Mucosa of descending colon (tissue), 3 donors: ENCODE measurements around the gene PPM1B. TPM values are rescaled to one million over a fixed set of nuclear protein-coding genes. Genes with fewer than 3 reads are reported as not detected.

ENCODE experiments used
- ATAC-seq: fragments of 200-7000 bp; cut with Tn5 transposase; one replicate; pipeline ENCODE4 v1.9.1; 2020; ENCODE audit warnings: mild to moderate bottlenecking, moderate library complexity
- DNase-seq, 3 donors: peaks; one replicate each; pipeline ENCODE4 v3.0.0-alpha.2; 2020
- H3K36me3 ChIP-seq: fragments of 200-600 bp; one replicate; pipeline ENCODE4 v1.8.0; 2021; ENCODE audit warnings: low read depth, mild to moderate bottlenecking
- H3K4me1 ChIP-seq: fragments of 200-600 bp; one replicate; pipeline ENCODE4 v1.8.0; 2021; ENCODE audit warnings: low read depth, mild to moderate bottlenecking
- H3K4me3 ChIP-seq: fragments of 200-600 bp; one replicate; pipeline ENCODE4 v1.8.0; 2021; ENCODE audit warnings: mild to moderate bottlenecking
- H3K9me3 ChIP-seq: fragments of 200-600 bp; one replicate; pipeline ENCODE4 v1.8.0; 2021; ENCODE audit warnings: mild to moderate bottlenecking
- intact Hi-C, 2 donors: fragments of 100-400 bp; cut with DNase I in 1 of 2; cut with micrococcal nuclease in 1 of 2; formaldehyde crosslinking; loops; one replicate each; pipeline versions ENCODE4 v1.11.0 to v1.11.1; 2022; cut with DNase I, micrococcal nuclease
- total RNA-seq, 3 donors: library from RNA; stranded (reverse); fragmentation: NEBNext Ultra II Directional in 2 of 3; extraction: Animal tissue kit (Norgen Biotek cat#: 25700) in 2 of 3; gene quantifications; one replicate each; pipeline versions ENCODE4 v1.2.1 to v1.2.4, GENCODE V29; 2021 to 2023
- TF ChIP-seq, protein P1 (sequence below): fragments of 200-600 bp; IDR thresholded peaks from one replicate; pipeline ENCODE4 v1.8.0; 2022; ENCODE audit warnings: antibody characterized with exemption, mild to moderate bottlenecking
- donor health status: DM: no; HTN: no; CAD: no; lungs with moderate emphysema.
- donor health status: DM: no; HTN: no; CAD: no.
- donor health status: DM: no; HTN: yes; CAD: no.

PPM1B gene
- total RNA-seq, 3 donors from 2014 or later: 59.8 to 75.4 (median 65.2) TPM

DNA sequence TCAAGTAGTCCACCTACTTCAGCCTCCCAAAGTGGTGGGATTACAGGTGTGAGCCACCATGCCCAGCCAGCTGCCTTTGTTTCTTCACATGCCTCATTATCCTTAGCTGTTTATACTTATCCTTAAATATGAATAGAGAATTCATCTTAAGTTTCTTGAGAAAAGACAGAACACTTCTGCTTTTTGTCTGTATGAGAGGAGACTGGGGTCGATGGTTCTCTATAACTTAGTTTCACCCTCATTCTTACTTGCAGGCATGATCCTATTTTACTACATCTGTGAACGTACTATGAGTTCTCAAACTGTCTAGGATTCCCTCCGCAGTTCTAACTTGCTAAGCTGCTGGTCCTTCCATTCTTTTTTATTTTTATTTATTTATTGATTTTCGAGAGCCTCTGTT lies 20.4 kb downstream of the PPM1B start:
- no peak overlapping the region for H3K4me3 ChIP-seq
- DNase-seq (no peak), ATAC-seq (no peak)
- TF ChIP-seq, protein P1, sequence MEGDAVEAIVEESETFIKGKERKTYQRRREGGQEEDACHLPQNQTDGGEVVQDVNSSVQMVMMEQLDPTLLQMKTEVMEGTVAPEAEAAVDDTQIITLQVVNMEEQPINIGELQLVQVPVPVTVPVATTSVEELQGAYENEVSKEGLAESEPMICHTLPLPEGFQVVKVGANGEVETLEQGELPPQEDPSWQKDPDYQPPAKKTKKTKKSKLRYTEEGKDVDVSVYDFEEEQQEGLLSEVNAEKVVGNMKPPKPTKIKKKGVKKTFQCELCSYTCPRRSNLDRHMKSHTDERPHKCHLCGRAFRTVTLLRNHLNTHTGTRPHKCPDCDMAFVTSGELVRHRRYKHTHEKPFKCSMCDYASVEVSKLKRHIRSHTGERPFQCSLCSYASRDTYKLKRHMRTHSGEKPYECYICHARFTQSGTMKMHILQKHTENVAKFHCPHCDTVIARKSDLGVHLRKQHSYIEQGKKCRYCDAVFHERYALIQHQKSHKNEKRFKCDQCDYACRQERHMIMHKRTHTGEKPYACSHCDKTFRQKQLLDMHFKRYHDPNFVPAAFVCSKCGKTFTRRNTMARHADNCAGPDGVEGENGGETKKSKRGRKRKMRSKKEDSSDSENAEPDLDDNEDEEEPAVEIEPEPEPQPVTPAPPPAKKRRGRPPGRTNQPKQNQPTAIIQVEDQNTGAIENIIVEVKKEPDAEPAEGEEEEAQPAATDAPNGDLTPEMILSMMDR: no peak
- intact Hi-C loops: no loop called here
- peaks cover 4% of the 10 kb centered on the region for H3K4me1 ChIP-seq
- H3K9me3 ChIP-seq: no peaks in the 10 kb centered on the region
- no peaks in the 10 kb centered on the region for H3K36me3 ChIP-seq

DNA sequence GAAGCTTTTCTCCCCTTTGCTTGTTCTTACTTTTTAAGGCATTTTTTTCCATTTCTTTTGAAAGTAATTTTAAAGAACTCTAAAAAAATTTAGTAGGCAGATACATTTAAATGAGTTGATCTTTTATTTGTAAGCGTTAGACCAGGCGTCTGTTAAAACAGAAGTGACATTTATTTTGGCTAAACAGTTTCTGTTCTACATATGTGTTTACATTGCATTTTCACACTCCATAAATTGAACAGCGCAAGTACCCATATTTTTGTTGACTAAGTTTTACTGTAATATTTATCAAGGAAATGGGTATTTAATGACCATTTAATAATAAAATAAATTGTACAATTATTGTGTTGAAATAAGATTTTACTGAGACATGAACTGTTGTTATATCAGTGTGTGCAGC lies 21.9 kb downstream of the PPM1B start:
- H3K36me3 ChIP-seq: no peaks in the 10 kb centered on the region
- no peak for ATAC-seq

DNA sequence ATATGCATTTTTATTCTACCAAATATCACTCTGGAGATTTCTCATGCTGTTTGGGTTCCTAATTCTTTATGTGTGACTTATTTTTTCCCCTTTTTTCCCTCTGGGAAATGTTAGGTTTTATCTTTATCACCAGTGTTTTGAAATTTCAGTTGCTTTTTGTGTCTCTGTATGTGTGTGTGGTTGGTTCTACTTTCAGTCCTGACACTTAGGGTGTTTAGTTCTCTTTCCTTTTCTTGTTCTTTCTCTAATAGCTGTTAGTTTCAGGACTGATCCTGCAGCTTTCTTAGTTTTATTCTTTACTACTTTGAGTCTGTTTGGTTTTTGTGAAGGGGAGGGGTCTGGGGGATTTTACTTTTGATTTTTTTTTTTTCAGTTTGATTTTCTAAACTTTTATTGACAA lies 23.1 kb downstream of the PPM1B start:
- TF ChIP-seq, protein P1: no peak
- no peaks in the 10 kb centered on the region for H3K36me3 ChIP-seq
- ATAC-seq: no peak
- intact Hi-C loops: no loop called here
- H3K9me3 ChIP-seq: no peaks in the 10 kb centered on the region
- no peaks in the 10 kb centered on the region for H3K4me1 ChIP-seq
- no peak for DNase-seq
- no peak overlapping the region for H3K4me3 ChIP-seq

More for the DNA sequence above, 21.9 kb downstream of the PPM1B start:
- peaks cover 3% of the 10 kb centered on the region for H3K4me1 ChIP-seq
- TF ChIP-seq, protein P1: no peak
- no peak overlapping the region for H3K4me3 ChIP-seq
- intact Hi-C loops: no loop called here
- DNase-seq: no peak
- H3K9me3 ChIP-seq: no peaks in the 10 kb centered on the region

DNA sequence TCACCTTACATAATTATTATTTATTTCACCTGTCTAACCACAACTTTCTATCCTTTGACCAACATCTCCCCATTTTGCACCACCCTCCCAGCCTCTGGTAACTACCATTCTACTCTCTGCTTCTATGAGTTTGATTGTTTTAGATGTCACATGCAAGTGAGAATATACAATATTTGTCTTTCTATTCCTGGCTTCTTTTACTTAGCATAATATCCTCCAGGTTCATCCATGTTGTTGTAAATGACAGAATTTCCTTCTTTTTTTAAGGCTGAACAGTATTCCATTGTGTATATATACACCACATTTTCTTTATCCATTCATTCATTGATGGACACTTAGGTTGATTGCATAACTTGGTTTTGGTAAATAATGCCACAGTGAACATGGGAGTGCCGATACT lies 24.0 kb downstream of the PPM1B start:
- Histone ChIP-seq H3K36me3 (no peaks in the 10 kb centered on the region), H3K4me1 (no peaks in the 10 kb centered on the region), H3K4me3 (no peak overlapping the region), H3K9me3 (no peaks in the 10 kb centered on the region)
- intact Hi-C loops: no loop called here
- TF ChIP-seq, protein P1: no peak
- DNase-seq (no peak), ATAC-seq (no peak)

DNA sequence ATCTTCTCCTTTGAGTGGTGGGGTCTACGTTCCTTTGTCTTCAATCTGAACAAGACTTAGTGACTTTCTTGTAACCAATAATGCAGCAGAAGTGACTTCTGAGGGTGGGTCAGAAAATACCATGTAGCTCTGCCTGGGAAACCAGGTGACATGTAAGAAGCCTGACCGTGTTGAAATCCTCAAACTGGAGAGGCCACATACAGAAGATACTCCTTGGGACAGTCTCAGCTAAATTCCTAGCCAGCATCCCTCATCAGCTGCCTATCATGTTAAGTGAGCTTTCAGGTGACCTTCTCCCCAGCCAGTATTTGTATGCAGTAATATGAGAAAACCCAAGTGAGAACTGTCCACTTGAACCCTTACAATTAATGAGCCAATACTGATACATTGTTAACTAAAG lies 27.0 kb downstream of the PPM1B start:
- no peaks in the 10 kb centered on the region for H3K4me1 ChIP-seq
- H3K9me3 ChIP-seq: no peaks in the 10 kb centered on the region
- no peak overlapping the region for H3K4me3 ChIP-seq
- ATAC-seq: no peak
- DNase-seq: no peak
- intact Hi-C loops: no loop called here
- H3K36me3 ChIP-seq: no peaks in the 10 kb centered on the region
- TF ChIP-seq, protein P1: no peak

DNA sequence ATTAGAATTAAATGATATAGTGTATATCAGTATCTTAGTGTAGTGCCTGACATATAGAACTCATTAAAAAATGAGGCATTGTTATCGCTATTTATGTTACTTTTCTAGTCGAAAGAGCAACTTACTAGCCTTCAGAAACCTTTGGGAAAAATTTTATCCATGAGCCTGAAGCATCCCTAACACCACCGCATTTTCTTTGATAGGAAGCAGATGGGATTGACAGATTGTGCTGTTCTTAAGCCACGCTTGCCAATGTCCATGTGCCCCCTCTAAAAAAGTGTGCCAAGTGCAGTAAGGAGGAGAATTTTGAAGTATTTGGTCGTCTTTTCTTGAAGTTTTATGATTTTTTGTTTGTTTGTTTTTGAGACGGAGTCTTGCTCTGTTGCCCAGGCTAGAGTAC lies 29.1 kb downstream of the PPM1B start:
- TF ChIP-seq, protein P1: no peak
- intact Hi-C loops: no loop called here
- no peak for ATAC-seq
- H3K4me1 ChIP-seq: no peaks in the 10 kb centered on the region
- peaks cover 8% of the 10 kb centered on the region for H3K36me3 ChIP-seq
- DNase-seq: no peak
- no peak overlapping the region for H3K4me3 ChIP-seq
- H3K9me3 ChIP-seq: no peaks in the 10 kb centered on the region
